H9 (cell line): ENCODE data around the gene CCDC69. TPM values are rescaled to one million over a fixed set of nuclear protein-coding genes. Genes with fewer than 3 reads are reported as not detected.

Experiments
- DNase-seq: peaks from one replicate; pipeline ENCODE4 v3.0.0-alpha.2; 2017
- H2AFZ ChIP-seq: one replicate; pipeline ENCODE4 v1.6.1; 2013; ENCODE audit warnings: mild to moderate bottlenecking, low read length, control low read depth, moderate library complexity
- H2AK5ac ChIP-seq: 2 replicates; pipeline ENCODE4 v1.6.1; 2013; ENCODE audit warnings: low read length, control low read depth, mixed read lengths; ENCODE audit not compliant: insufficient read length
- H2BK120ac ChIP-seq: one replicate; pipeline ENCODE4 v1.6.1; 2013; ENCODE audit warnings: low read depth, mild to moderate bottlenecking, low read length, control low read depth, inconsistent platforms; ENCODE audit not compliant: poor library complexity, severe bottlenecking
- H2BK12ac ChIP-seq: 2 replicates; pipeline ENCODE4 v1.6.1; 2013; ENCODE audit warnings: low read length, control low read depth, mixed read lengths, low read depth; ENCODE audit not compliant: insufficient read length
- H2BK15ac ChIP-seq: 2 replicates; pipeline ENCODE4 v1.6.1; 2013; ENCODE audit warnings: low read depth, low read length, control low read depth
- H2BK20ac ChIP-seq: one replicate; pipeline ENCODE4 v1.6.1; 2013; ENCODE audit warnings: low read depth, mild to moderate bottlenecking, low read length, control low read depth, inconsistent platforms; ENCODE audit not compliant: poor library complexity, severe bottlenecking
- H2BK5ac ChIP-seq: 2 replicates; pipeline ENCODE4 v1.6.1; 2013; ENCODE audit warnings: low read length, control low read depth, mixed read lengths; ENCODE audit not compliant: insufficient read length
- H3K14ac ChIP-seq: 2 replicates; pipeline ENCODE4 v1.6.1; 2013; ENCODE audit warnings: low read length, control low read depth; ENCODE audit not compliant: insufficient read depth
- H3K18ac ChIP-seq: 2 replicates; pipeline ENCODE4 v1.6.1; 2013; ENCODE audit warnings: low read depth, mild to moderate bottlenecking, mixed read lengths, low read length, control low read depth; ENCODE audit not compliant: insufficient read length
- H3K23ac ChIP-seq: 2 replicates; pipeline ENCODE4 v1.6.1; 2013; ENCODE audit warnings: low read length, control low read depth, mixed read lengths, low read depth; ENCODE audit not compliant: insufficient read length
- H3K23me2 ChIP-seq: 2 replicates; pipeline ENCODE4 v1.6.1; 2013; ENCODE audit warnings: low read depth, mild to moderate bottlenecking, mixed read lengths, low read length, control low read depth; ENCODE audit not compliant: insufficient read length, poor library complexity, severe bottlenecking
- H3K27ac ChIP-seq: 2 replicates; pipeline ENCODE4 v1.5.1; 2013; ENCODE audit warnings: low read length, control low read depth, mixed read lengths, low read depth; ENCODE audit not compliant: insufficient read length
- H3K27me3 ChIP-seq: 2 replicates; pipeline ENCODE4 v1.6.1; 2013; ENCODE audit warnings: low read length, control low read depth, inconsistent platforms; ENCODE audit not compliant: insufficient read depth
- H3K4ac ChIP-seq: 2 replicates; pipeline ENCODE4 v1.6.1; 2013; ENCODE audit warnings: low read depth, mild to moderate bottlenecking, control low read depth, inconsistent platforms, low read length, moderate library complexity
- H3K4me1 ChIP-seq: 2 replicates; pipeline ENCODE4 v1.6.1; 2013; ENCODE audit warnings: low read length, control low read depth, inconsistent platforms; ENCODE audit not compliant: insufficient read depth
- H3K4me2 ChIP-seq: 2 replicates; pipeline ENCODE4 v1.6.1; 2013; ENCODE audit warnings: low read length, control low read depth, mixed read lengths; ENCODE audit not compliant: insufficient read length, insufficient read depth
- H3K56ac ChIP-seq: 2 replicates; pipeline ENCODE4 v1.6.1; 2013; ENCODE audit warnings: low read depth, mild to moderate bottlenecking, mixed read lengths, low read length, control low read depth; ENCODE audit not compliant: insufficient read length
- H3K79me1 ChIP-seq: 2 replicates; pipeline ENCODE4 v1.6.1; 2013; ENCODE audit warnings: low read depth, mild to moderate bottlenecking, moderate library complexity, low read length, control low read depth, inconsistent platforms; ENCODE audit not compliant: insufficient read depth, poor library complexity, severe bottlenecking
- H3K79me2 ChIP-seq: 2 replicates; pipeline ENCODE4 v1.6.1; 2013; ENCODE audit warnings: low read length, control low read depth, inconsistent platforms; ENCODE audit not compliant: insufficient read depth
- H3K9ac ChIP-seq: 2 replicates; pipeline ENCODE4 v1.6.1; 2013; ENCODE audit warnings: low read length, control low read depth, mixed read lengths; ENCODE audit not compliant: insufficient read length; ENCODE audit errors: extremely low read depth
- H3K9me3 ChIP-seq: one replicate; pipeline ENCODE4 v1.6.1; 2013; ENCODE audit warnings: low read depth, low read length, inconsistent platforms; ENCODE audit not compliant: control insufficient read depth
- H3T11ph ChIP-seq: one replicate; pipeline ENCODE4 v1.6.1; 2013; ENCODE audit warnings: mild to moderate bottlenecking, low read length, control low read depth, inconsistent platforms
- H4K20me1 ChIP-seq: one replicate; pipeline ENCODE4 v1.6.1; 2013; ENCODE audit not compliant: control insufficient read depth, insufficient read length, insufficient read depth
- H4K5ac ChIP-seq: 2 replicates; pipeline ENCODE4 v1.6.1; 2013; ENCODE audit warnings: low read depth, mild to moderate bottlenecking, mixed read lengths, low read length, control low read depth; ENCODE audit not compliant: insufficient read length
- H4K8ac ChIP-seq: replicated peaks from 2 replicates; pipeline ENCODE4 v1.6.1; 2013; ENCODE audit warnings: low read length, control low read depth, mixed read lengths, low read depth; ENCODE audit not compliant: insufficient read length
- H4K91ac ChIP-seq: 2 replicates; pipeline ENCODE4 v1.6.1; 2013; ENCODE audit warnings: low read depth, mild to moderate bottlenecking, moderate library complexity, mixed read lengths, low read length, control low read depth; ENCODE audit not compliant: insufficient read length
- H3K27ac Mint-ChIP-seq, 3 experiments: 2 replicates in 2 of 3; 3 replicates in 1 of 3; pipeline ENCODE4 v1.8.0; 2020 to 2021; ENCODE audit warnings: mixed read lengths in 3 of 3, mild to moderate bottlenecking in 1 of 3, moderate library complexity in 1 of 3
- H3K27me3 Mint-ChIP-seq: 2 replicates; pipeline ENCODE4 v1.8.0; 2021; ENCODE audit warnings: low read depth, mild to moderate bottlenecking, moderate library complexity, mixed read lengths
- H3K36me3 Mint-ChIP-seq, 3 experiments: 2 replicates in 2 of 3; 3 replicates in 1 of 3; pipeline ENCODE4 v1.8.0; 2020 to 2021; ENCODE audit warnings: low read depth in 3 of 3, mixed read lengths in 3 of 3; ENCODE audit not compliant: insufficient read depth in 1 of 3
- H3K4me1 Mint-ChIP-seq, 2 experiments: 2 replicates each; pipeline ENCODE4 v1.8.0; 2020; ENCODE audit warnings: mixed read lengths in 2 of 2
- H3K4me3 Mint-ChIP-seq, 2 experiments: 2 replicates in 1 of 2; 3 replicates in 1 of 2; pipeline ENCODE4 v1.8.0; 2020 to 2021; ENCODE audit warnings: mild to moderate bottlenecking in 2 of 2, mixed read lengths in 2 of 2, moderate library complexity in 1 of 2
- H3K9me3 Mint-ChIP-seq, 2 experiments: 2 replicates in 1 of 2; 3 replicates in 1 of 2; pipeline ENCODE4 v1.8.0; 2020; ENCODE audit warnings: mild to moderate bottlenecking in 2 of 2, mixed read lengths in 2 of 2, moderate library complexity in 1 of 2
- CTCF ChIP-seq: fragments of 200-600 bp; sonication (generic); conservative IDR thresholded peaks from 3 replicates; pipeline ENCODE4 v1.8.0; 2021; ENCODE audit warnings: antibody characterized with exemption, mild to moderate bottlenecking
- WGBS: extraction: QIAGEN DNeasy Blood & Tissue Kit; methylation state at CpG from one replicate; pipeline ENCODE4 v1.1.7; 2013; ENCODE audit warnings: missing lambda C conversion rate, low lambda C conversion rate, mixed read lengths; ENCODE audit not compliant: insufficient read length; ENCODE audit errors: extremely low coverage; 5-methylcytosine and 5-hydroxymethylcytosine counted together
- total RNA-seq: library from RNA; stranded (reverse); gene quantifications from 2 replicates; pipeline ENCODE4 v1.2.1, GENCODE V29; 2021

Gene CCDC69
- total RNA-seq, 1 experiment from 2014 or later = 5.3 TPM

- H4K20me1 ChIP-seq = peaks cover 2% of the 10 kb centered on the region
- peaks cover 17 to 85% (median 69%) of the 10 kb centered on the region in 3 experiments; a peak in 6 of 7 replicates for H3K36me3 Mint-ChIP-seq
- no peak for TF ChIP-seq CTCF
- H3K9me3 Mint-ChIP-seq = no peaks in the 10 kb centered on the region
- no peak overlapping the region for H2BK12ac ChIP-seq
- no peak overlapping the region for H3K27ac Mint-ChIP-seq
- no peaks in the 10 kb centered on the region for H3K23me2 ChIP-seq
- H3K79me1 ChIP-seq = no peaks in the 10 kb centered on the region
- H2AFZ ChIP-seq = no peak overlapping the region
- H3K4me2 ChIP-seq = no peak overlapping the region
- no peak overlapping the region for H3K18ac ChIP-seq
- no CpG with 5 or more reads among the region's 4 CpGs for WGBS
- no peaks in the 10 kb centered on the region; the same call in 1 of the 2 replicates for H3K4me1 ChIP-seq
- no peaks in the 10 kb centered on the region for H3K79me2 ChIP-seq
- no peak overlapping the region for H4K91ac ChIP-seq
- no peak overlapping the region for H3K4ac ChIP-seq
- no peak overlapping the region for H3K9ac ChIP-seq
- H2BK120ac ChIP-seq = no peak overlapping the region
- H2BK15ac ChIP-seq = no peak overlapping the region
- H3K27ac ChIP-seq = no peak overlapping the region
- H2BK5ac ChIP-seq = no peak overlapping the region
- DNase-seq = no peak
- 0 out of 4 replicates have a peak, but pooled peaks cover 0 to 4% of the 10 kb centered on the region in 2 experiments for H3K4me1 Mint-ChIP-seq
- H2AK5ac ChIP-seq = no peak overlapping the region
- H3K14ac ChIP-seq = no peak overlapping the region
- H4K8ac ChIP-seq = no peak overlapping the region
- H3K27me3 ChIP-seq = no peaks in the 10 kb centered on the region
- no peak overlapping the region for H4K5ac ChIP-seq
- no peak overlapping the region for H3K23ac ChIP-seq
- no peak overlapping the region for H3T11ph ChIP-seq
- no peak overlapping the region for H2BK20ac ChIP-seq
- H3K4me3 Mint-ChIP-seq = no peak overlapping the region
- no peaks in the 10 kb centered on the region for H3K27me3 Mint-ChIP-seq
- H3K56ac ChIP-seq = no peak overlapping the region
- H3K9me3 ChIP-seq = no peaks in the 10 kb centered on the region
Observed at GRCh38 chr5:151132963-151133362, 90.9 kb downstream of the CCDC69 start.

Other genes with a start within 250 kb of the CCDC69 start
- gene GPX3, start 203.5 kb downstream of the CCDC69 start, total RNA-seq = 20.4 and 20.9 TPM in 2 replicates
- 40.8 and 43.7 TPM in 2 replicates for gene TNIP1, start 143.1 kb downstream of the CCDC69 start, total RNA-seq
- 93.2 and 98.7 TPM in 2 replicates for gene ANXA6, start 66.3 kb downstream of the CCDC69 start, total RNA-seq
- gene GM2A, start 29.1 kb upstream of the CCDC69 start, total RNA-seq = 25.9 and 27.8 TPM in 2 replicates
- gene SLC36A3, start 79.7 kb upstream of the CCDC69 start, total RNA-seq = not detected in 2 replicates
- gene SLC36A2, start 123.5 kb upstream of the CCDC69 start, total RNA-seq = 0.07 and 0.15 TPM in 2 replicates
- 14.1 and 15.0 TPM in 2 replicates for gene SLC36A1, start 223.5 kb upstream of the CCDC69 start, total RNA-seq